ENCODE results near the gene ZMAT3.
"Not testable (repeated sequence)": the region's sequence is repeated elsewhere in the genome, so short reads cannot be mapped to it uniquely, and the experiment has no call there.

ZMAT3 gene

GRCh38 chr3:179071323-179072099 is at the start of gene ZMAT3:
Gene ZMAT3 (minus strand): TSS chr3:179071809. CDS start chr3:179067752, 4,057 bp downstream.
- no peak for FAIRE-seq

GRCh38 chr3:179116816-179117215 is 45.2 kb upstream of the ZMAT3 start:
- no peak for FAIRE-seq

- FAIRE-seq: not testable (repeated sequence)
Observed at GRCh38 chr3:179115444-179115843, 43.8 kb upstream of the ZMAT3 start.

- no peak for FAIRE-seq
Observed at GRCh38 chr3:179113903-179114302, 42.3 kb upstream of the ZMAT3 start.

- no peak for FAIRE-seq
Observed at GRCh38 chr3:179108086-179108485, 36.5 kb upstream of the ZMAT3 start.

GRCh38 chr3:179107617-179108016 is 36.0 kb upstream of the ZMAT3 start:
- FAIRE-seq: no peak

GRCh38 chr3:179105881-179106280 is 34.3 kb upstream of the ZMAT3 start:
- no peak for FAIRE-seq

GRCh38 chr3:179100652-179101051 is 29.0 kb upstream of the ZMAT3 start:
- FAIRE-seq: no peak

GRCh38 chr3:179098388-179099077 is 26.9 kb upstream of the ZMAT3 start:
- FAIRE-seq: no peak

- no peak for FAIRE-seq
Observed at GRCh38 chr3:179093807-179094206, 22.2 kb upstream of the ZMAT3 start.

- FAIRE-seq: no peak
Observed at GRCh38 chr3:179091113-179091512, 19.5 kb upstream of the ZMAT3 start.

GRCh38 chr3:179088306-179088705 is 16.7 kb upstream of the ZMAT3 start:
- FAIRE-seq: no peak

GRCh38 chr3:179083977-179084376 is 12.4 kb upstream of the ZMAT3 start:
- FAIRE-seq: no peak

- no peak for FAIRE-seq
Observed at GRCh38 chr3:179082416-179082815, 10.8 kb upstream of the ZMAT3 start.

- FAIRE-seq: no peak
Observed at GRCh38 chr3:179081885-179082284, 10.3 kb upstream of the ZMAT3 start.

- no peak for FAIRE-seq
Observed at GRCh38 chr3:179079537-179079936, 7.9 kb upstream of the ZMAT3 start.

- FAIRE-seq: no peak
Observed at GRCh38 chr3:179076243-179077027, 4.8 kb upstream of the ZMAT3 start.

- no peak for FAIRE-seq
Observed at GRCh38 chr3:179074656-179075055, 3.0 kb upstream of the ZMAT3 start.

- FAIRE-seq: no peak
Observed at GRCh38 chr3:179073816-179074215, 2.2 kb upstream of the ZMAT3 start.

GRCh38 chr3:179072100-179072438 is 460 bp upstream of the ZMAT3 start:
- FAIRE-seq: no peak

- no peak for FAIRE-seq
Observed at GRCh38 chr3:179071027-179071322, 634 bp downstream of the ZMAT3 start.

GRCh38 chr3:179069762-179070390 is 1.7 kb downstream of the ZMAT3 start:
- no peak for FAIRE-seq

GRCh38 chr3:179068779-179069530 is 2.7 kb downstream of the ZMAT3 start:
- no peak for FAIRE-seq
